KG1 (cell line): ENCODE data around the gene TMEM119.
A peak's percentile ranks its signal among the peaks of the same experiment; 100 is the strongest.

Experiments
- DNase-seq: peaks from one replicate; lab custom pipeline; 2025; lab: John Stamatoyannopoulos, UW

TMEM119 gene

DNA sequence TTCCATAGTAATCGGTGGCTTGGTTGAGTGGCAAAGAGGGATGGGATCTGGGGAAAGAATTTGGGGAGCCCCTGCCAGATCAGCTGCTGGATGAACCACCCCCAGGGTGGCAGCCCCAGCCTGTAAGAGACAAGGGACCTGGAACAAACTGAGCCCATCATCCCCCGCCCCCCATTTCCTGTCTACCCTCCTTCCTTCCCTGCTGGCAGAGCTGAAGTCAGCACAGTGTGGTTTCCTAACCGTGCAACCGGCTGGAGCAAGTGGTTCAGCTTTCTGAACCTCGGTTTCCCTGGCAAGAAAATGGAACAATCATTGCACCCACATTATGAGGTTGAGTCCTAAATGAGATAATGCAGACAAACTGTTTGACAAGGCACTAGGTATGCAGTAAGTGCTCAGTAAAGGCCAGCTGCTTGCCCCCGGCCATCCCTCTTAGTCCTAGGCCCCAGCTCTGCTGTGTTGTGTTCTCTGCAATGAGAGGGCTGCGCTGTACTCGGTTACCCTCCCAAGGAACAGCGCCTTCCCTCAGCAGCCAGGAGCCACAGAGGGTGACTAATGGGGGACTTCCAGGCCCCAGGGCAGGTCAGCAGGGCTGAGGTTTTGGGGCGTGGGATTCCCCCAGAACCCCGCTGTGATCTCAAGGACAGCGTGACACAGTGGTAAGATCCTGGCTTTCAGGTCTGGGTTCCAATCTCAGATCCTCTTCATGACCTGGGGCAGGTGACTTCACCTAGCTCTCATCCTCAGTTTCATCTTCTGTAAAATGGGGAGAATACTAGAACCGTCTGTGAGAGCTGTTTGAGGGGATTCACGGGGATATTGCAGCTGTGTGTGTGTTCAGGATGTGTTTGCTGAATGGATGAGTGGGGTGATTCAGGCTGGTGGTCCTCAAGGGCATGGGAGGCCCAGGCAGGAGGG, 19.3 kb upstream of the TMEM119 start:
- DNase-seq, result peak; percentile 38

- DNase-seq, result no peak
Observed at GRCh38 chr12:108616359-108616758, 18.5 kb upstream of the TMEM119 start.

DNA sequence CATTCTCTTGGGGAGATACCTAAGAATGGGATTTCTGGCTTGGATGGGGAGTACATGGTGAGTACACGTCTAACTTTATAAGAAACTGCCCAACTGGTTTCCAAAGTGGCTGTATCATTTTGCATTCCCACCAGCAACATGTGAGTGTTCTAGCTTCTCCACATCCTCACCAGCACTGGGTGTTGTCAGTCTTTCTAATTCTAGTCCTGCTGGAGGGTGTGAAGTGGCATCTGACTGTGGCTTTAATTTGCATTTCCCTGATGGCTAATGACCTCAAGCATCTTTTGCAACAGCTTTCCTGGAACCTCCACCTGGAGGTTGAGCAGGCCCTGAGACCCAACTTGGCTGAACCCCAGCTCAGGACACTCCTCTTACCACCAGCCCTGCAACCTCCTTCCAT, 18.0 kb upstream of the TMEM119 start:
- DNase-seq, result no peak

- DNase-seq, result no peak
Observed at GRCh38 chr12:108614639-108615038, 16.8 kb upstream of the TMEM119 start.

- DNase-seq, result no peak
Observed at GRCh38 chr12:108614041-108614440, 16.2 kb upstream of the TMEM119 start.

DNA sequence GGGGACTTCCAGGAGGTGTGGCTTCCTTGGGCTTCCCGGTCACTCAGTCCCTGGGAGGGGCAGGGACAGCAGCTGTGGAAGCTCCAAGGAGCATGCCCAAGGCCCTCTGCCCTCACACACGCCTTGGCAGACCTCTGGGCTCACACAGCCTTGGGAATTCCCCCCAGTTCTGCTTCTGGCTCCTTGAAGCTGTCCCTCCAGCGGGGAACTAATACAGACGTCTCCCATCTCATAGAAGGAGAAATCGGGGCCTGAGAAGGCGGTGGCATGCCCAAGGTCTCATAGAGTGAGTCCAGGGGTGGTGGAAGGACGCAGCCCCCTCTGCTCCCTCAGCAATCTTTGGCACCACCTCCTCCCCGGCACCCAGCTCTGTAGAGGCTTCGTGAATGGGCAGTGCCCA, 15.7 kb upstream of the TMEM119 start:
- DNase-seq, result no peak

DNA sequence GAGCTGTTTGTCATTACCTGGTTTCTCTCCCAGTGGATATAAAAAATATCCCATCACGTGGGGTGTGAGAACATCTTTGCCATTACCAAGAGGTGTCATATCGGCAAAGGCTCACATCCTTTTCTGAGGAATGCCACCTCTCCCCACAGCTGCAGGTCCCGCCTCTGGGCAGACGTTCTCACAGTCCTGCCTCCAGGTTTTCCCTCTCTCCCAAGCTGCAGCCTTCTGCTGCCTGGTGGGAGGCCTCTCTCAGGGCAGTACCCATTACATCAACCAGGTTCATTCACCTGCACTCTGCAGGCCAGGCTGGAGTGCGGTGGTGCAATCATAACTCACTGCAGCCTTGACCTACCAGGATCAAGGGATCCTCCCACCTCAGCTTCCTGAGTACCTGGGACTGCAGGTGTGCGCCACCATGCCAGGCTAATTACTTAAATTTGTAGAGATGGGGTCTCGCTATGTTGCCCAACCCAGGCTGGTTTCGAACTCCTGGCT, 15.0 kb upstream of the TMEM119 start:
- DNase-seq, result no peak

- peak; percentile 30 for DNase-seq
Observed at GRCh38 chr12:108611884-108612415, 14.1 kb upstream of the TMEM119 start.

- no peak for DNase-seq
Observed at GRCh38 chr12:108610856-108611605, 13.1 kb upstream of the TMEM119 start.

DNA sequence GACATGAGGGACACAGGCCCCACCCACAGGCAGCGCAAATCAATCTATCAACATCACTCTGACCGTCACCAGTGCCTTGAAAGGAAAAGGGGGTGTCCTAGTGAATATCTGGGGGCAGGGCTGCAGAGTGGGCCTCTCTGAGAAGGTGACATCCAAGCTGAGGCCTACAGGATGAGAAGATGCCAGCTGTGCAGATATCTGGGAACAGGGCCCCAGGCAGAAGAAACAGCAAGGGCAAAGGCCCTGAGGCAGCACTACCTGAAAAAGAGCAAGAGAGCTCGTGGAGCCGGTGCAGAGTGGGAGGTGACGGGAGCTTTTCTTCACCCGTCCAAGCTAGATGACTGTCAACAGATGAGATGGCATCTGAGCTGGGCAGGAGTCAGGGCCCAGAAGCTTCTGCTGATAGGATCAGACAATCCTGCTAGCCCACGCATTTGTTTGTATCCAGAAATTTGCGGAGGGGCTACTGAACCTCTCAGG, 12.5 kb upstream of the TMEM119 start:
- DNase-seq, result no peak

- no peak for DNase-seq
Observed at GRCh38 chr12:108609537-108610335, 11.9 kb upstream of the TMEM119 start.

DNA sequence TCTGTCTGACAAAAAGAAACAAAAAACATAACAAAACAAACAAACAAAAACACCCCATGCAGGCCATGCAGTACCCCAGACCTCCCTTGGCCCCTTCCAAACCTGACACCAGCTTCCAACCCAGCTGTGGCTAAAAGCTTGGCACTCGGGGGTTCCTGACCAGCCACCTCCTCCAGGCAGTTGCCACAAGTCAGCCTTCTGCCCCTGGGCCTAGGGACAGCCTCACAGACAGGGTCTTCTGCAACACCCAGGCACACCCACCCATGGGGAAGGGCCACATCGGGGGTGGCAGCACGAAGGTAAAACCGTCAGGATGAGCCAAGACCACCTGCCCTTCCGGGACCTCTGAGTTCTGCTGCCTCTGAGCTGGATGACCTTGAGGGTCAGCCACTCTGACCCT, 10.7 kb upstream of the TMEM119 start:
- no peak for DNase-seq

- no peak for DNase-seq
Observed at GRCh38 chr12:108607981-108608600, 10.2 kb upstream of the TMEM119 start.

- no peak for DNase-seq
Observed at GRCh38 chr12:108606492-108606891, 8.6 kb upstream of the TMEM119 start.

DNA sequence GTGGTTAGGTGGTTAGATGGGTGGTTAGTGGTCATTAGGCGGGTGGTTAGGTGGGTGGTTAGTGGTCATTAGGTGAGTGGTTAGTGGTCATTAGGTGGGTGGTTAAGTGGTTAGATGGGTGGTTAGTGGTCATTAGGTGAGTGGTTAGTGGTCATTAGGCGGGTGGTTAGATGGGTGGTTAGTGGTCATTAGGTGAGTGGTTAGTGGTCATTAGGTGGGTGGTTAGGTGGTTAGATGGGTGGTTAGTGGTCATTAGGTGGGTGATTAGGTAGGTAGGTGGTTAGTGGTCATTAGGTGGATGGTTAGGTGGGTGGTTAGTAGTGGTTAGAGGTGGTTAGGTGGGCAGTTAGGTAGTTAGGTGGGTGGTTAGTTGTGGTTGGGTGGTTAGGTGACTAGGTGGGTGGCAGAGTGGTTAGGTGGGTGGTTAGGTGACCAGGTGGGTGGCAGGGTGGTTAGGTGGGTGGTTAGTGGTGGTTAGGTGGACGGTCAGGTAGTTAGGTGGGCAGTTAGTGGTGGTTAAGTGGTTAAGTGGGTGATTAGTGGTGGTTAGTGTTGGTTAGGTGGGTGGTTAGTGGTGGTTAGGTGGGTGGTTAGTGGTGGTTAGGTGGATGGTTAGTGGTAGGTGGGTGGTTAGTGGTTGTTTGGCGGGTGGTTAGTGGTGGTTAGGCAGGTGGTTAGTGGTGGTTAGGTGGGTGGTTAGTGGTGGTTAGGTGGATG, 8.0 kb upstream of the TMEM119 start:
- no peak for DNase-seq

DNA sequence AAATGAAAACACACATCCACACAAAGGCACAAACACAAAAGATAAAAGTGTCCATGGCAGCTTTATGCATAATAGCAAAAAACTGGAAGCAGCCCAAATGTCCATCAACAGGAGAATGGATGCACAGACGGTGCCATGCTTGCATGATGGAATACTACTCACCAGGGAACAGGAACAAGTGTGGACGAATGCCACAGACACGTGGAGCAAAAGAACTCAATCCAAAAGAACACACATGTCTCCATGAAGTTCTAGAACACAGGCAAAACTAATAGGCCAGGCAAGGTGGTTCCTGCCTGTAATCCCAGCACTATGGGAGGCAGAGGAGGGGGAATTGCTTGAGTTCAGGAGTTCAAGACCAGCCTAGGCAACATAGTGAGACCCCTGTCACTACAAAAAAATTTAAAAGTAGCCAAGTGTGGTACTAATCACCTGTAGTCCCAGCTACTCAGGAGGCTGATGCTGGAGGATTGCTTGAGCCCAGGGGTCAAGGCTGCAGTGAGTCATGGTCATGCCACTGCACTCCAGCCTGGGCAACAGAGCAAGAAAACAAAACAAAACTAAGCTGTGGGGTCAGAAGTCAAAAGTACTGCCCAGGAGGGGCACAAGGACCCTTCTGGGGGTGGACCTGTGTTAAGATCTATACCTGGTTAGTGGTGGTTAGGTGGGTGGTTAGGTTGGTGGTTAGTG, 7.3 kb upstream of the TMEM119 start:
- DNase-seq, result no peak

GRCh38 chr12:108604208-108604941, 6.5 kb upstream of the TMEM119 start:
- DNase-seq, result no peak

DNA sequence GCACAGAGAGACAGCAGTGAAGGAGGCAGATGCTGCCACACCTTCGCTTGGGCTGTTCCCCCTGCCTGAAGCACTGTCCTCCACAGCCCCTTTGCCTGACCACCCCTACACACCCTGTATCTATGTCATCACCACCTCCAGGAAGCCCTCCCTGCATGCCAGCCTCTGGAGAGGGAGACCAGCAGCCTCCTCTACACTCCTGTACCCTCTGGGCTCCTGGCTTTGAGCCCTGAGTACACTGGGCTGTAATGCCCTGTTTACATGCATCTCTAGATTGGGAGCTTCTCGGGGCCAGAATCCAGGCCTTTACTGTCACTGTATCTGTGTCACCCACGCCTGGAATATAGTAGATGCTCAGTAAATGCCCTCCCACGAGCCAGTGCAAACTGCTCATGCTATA, 5.9 kb upstream of the TMEM119 start:
- no peak for DNase-seq

DNA sequence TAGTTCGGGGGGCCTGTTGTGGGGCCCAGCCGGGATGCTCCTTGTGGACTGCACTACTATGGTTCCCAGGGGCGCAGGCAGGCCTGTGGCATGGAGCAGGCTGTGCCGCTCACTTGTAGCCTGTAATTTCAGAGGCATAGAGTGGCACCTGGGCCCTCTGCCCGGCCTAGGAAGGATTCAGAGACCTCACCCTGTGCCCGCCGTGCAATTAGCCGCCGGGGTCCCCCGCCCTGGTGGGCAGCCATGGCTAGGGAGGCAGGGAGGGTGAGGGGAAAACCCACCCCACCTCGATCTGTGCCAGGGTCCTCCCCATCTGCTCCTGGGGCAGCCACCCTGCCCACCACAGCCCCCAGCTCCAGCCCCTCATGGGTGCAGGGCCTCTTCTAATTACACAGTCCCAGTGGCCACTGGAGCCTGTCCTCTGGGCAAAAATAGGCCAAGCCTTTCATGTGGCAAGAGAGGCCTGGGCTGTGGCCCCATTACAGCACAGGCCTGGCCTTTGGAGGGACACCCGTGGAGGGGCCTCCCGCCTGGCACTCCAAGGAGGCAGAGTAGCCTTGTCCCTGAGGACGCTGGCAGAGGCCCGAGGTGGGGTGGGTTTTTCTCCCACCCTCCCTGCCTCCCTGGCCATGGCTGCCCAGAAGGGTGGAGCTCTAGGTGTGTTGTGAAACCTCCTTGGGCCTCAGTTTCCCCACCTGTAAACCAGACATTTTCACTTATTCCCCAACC, 5.3 kb upstream of the TMEM119 start:
- no peak for DNase-seq
